Measurements from ENCODE around the gene EOMES. TPM values are rescaled to one million over a fixed set of nuclear protein-coding genes. Genes with fewer than 3 reads are reported as not detected.

EOMES gene
- total RNA-seq, 2 donors from 2014 or later, result 0.63 to 4.6 TPM

GRCh38 chr3:27752926-27753325 is 30.8 kb upstream of the EOMES start:
- H3K27ac ChIP-seq, result no peak overlapping the region
- no peaks in the 10 kb centered on the region for H3K4me1 ChIP-seq (ENCODE audit: control insufficient read depth in 1 of 2, low read depth in 2 of 2)
- no peaks in the 10 kb centered on the region for H3K36me3 ChIP-seq
- no peaks in the 10 kb centered on the region for H3K9me3 ChIP-seq
- ATAC-seq (ENCODE audit: insufficient number of reproducible peaks, low FRiP score, low read depth) (no peak), DNase-seq (ENCODE audit: low spot score) (no peak)
- no peak for TF ChIP-seq CTCF (IDR thresholded peaks at IDR 0.05)
- H3K27me3 ChIP-seq (replicated peaks; ENCODE audit: insufficient read depth), result no peaks in the 10 kb centered on the region
- no peak overlapping the region for H3K4me3 ChIP-seq

GRCh38 chr3:27749643-27750042 is 27.5 kb upstream of the EOMES start:
- H3K9me3 ChIP-seq, result no peaks in the 10 kb centered on the region
- no peak overlapping the region for H3K4me3 ChIP-seq
- H3K27ac ChIP-seq, result no peak overlapping the region
- no peak for TF ChIP-seq CTCF (IDR thresholded peaks at IDR 0.05)
- no peaks in the 10 kb centered on the region for H3K36me3 ChIP-seq
- no peaks in the 10 kb centered on the region for H3K4me1 ChIP-seq (ENCODE audit: control insufficient read depth in 1 of 2, low read depth in 2 of 2)
- ATAC-seq (ENCODE audit: insufficient number of reproducible peaks, low FRiP score, low read depth), result no peak
- no peaks in the 10 kb centered on the region for H3K27me3 ChIP-seq (replicated peaks; ENCODE audit: insufficient read depth)
- no peak for DNase-seq (ENCODE audit: low spot score)

GRCh38 chr3:27746838-27747237 is 24.7 kb upstream of the EOMES start:
- TF ChIP-seq CTCF (IDR thresholded peaks at IDR 0.05), result no peak
- Histone ChIP-seq H3K27ac (no peak overlapping the region), H3K27me3 (replicated peaks; ENCODE audit: insufficient read depth) (no peaks in the 10 kb centered on the region), H3K4me1 (ENCODE audit: control insufficient read depth in 1 of 2, low read depth in 2 of 2) (no peaks in the 10 kb centered on the region), H3K9me3 (no peaks in the 10 kb centered on the region), H3K36me3 (no peaks in the 10 kb centered on the region), H3K4me3 (no peak overlapping the region)
- DNase-seq (ENCODE audit: low spot score) (no peak), ATAC-seq (ENCODE audit: insufficient number of reproducible peaks, low FRiP score, low read depth) (no peak)

GRCh38 chr3:27740854-27741253 is 18.7 kb upstream of the EOMES start:
- ATAC-seq (ENCODE audit: insufficient number of reproducible peaks, low FRiP score, low read depth), result no peak
- no peak for TF ChIP-seq CTCF (IDR thresholded peaks at IDR 0.05)

GRCh38 chr3:27737091-27737490 is 15.0 kb upstream of the EOMES start:
- Histone ChIP-seq H3K36me3 (no peaks in the 10 kb centered on the region), H3K27ac (no peak overlapping the region), H3K9me3 (no peaks in the 10 kb centered on the region), H3K4me1 (ENCODE audit: control insufficient read depth in 1 of 2, low read depth in 2 of 2) (no peaks in the 10 kb centered on the region), H3K27me3 (replicated peaks; ENCODE audit: insufficient read depth) (no peaks in the 10 kb centered on the region), H3K4me3 (no peak overlapping the region)
- TF ChIP-seq CTCF (IDR thresholded peaks at IDR 0.05), result no peak
- ATAC-seq (ENCODE audit: insufficient number of reproducible peaks, low FRiP score, low read depth) (no peak), DNase-seq (ENCODE audit: low spot score) (no peak)

More at GRCh38 chr3:27740854-27741253, 18.7 kb upstream of the EOMES start:
- H3K27me3 ChIP-seq (replicated peaks; ENCODE audit: insufficient read depth), result no peaks in the 10 kb centered on the region
- no peak overlapping the region for H3K27ac ChIP-seq
- DNase-seq (ENCODE audit: low spot score), result no peak
- no peaks in the 10 kb centered on the region for H3K4me1 ChIP-seq (ENCODE audit: control insufficient read depth in 1 of 2, low read depth in 2 of 2)
- H3K4me3 ChIP-seq, result no peak overlapping the region
- no peaks in the 10 kb centered on the region for H3K9me3 ChIP-seq
- no peaks in the 10 kb centered on the region for H3K36me3 ChIP-seq

All from thoracic aorta (tissue), 2 donors.